SJCRH30 (cell line): ENCODE data around the gene PTPRM. TPM values are rescaled to one million over a fixed set of nuclear protein-coding genes. Genes with fewer than 3 reads are reported as not detected.

Source experiments
- DNase-seq, 2 experiments: peaks; one replicate each; pipeline ENCODE4 v3.0.0-alpha.2; 2015 to 2020
- H3K27ac ChIP-seq: fragments of 250-450 bp; sonication (Bioruptor Pico); 2 replicates; pipeline ENCODE4 v1.5.1; 2020; ENCODE audit warnings: mild to moderate bottlenecking, moderate library complexity
- H3K27me3 ChIP-seq: fragments of 250-450 bp; sonication (Bioruptor Pico); 2 replicates; pipeline ENCODE4 v1.5.1; 2020; ENCODE audit warnings: mild to moderate bottlenecking, moderate library complexity
- H3K36me3 ChIP-seq: fragments of 250-450 bp; sonication (Bioruptor Pico); 2 replicates; pipeline ENCODE4 v1.5.1; 2020; ENCODE audit warnings: mild to moderate bottlenecking, moderate library complexity
- H3K4me1 ChIP-seq: fragments of 250-450 bp; sonication (Bioruptor Pico); 2 replicates; pipeline ENCODE4 v1.5.1; 2020; ENCODE audit warnings: mild to moderate bottlenecking, moderate library complexity
- H3K4me3 ChIP-seq: fragments of 250-450 bp; sonication (Bioruptor Pico); 2 replicates; pipeline ENCODE4 v1.5.1; 2020; ENCODE audit warnings: mild to moderate bottlenecking, moderate library complexity
- H3K9me3 ChIP-seq: fragments of 250-450 bp; sonication (Bioruptor Pico); replicated peaks from 2 replicates; pipeline ENCODE4 v1.5.1; 2020; ENCODE audit warnings: mild to moderate bottlenecking, moderate library complexity
- total RNA-seq: library from RNA; depleted of rRNA; stranded (reverse); fragments of >200 nt; shearing (Covaris generic); gene quantifications from 2 replicates; pipeline ENCODE4 v1.2.3, GENCODE V29; 2014

Gene PTPRM
- total RNA-seq, 1 experiment from 2014 or later, result 10.1 TPM

DNA sequence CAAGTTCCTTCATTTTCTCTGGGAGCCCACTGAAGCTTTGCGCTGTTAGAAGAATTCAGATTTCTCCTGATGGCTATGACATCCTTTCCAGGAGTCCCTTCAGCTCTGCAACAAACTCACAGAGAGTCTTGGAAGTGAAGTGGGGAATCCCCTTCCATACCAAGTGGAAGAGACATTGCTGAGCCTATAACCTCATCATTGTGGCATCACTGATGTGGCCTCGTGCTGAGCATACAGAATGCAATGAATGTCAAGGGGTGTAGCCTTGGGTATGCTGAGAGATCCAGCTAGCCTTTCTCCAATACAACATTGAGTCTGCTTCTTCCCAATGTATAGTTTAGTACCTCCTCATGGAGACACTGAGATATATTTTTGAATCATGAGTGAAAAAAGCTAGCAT is 731.1 kb downstream of the PTPRM start:
- H3K4me3 ChIP-seq, result no peak overlapping the region
- no peaks in the 10 kb centered on the region for H3K27me3 ChIP-seq
- DNase-seq, result no peak
- H3K9me3 ChIP-seq, result no peaks in the 10 kb centered on the region
- H3K4me1 ChIP-seq, result no peaks in the 10 kb centered on the region
- no peak overlapping the region for H3K27ac ChIP-seq
- H3K36me3 ChIP-seq, result no peaks in the 10 kb centered on the region

DNA sequence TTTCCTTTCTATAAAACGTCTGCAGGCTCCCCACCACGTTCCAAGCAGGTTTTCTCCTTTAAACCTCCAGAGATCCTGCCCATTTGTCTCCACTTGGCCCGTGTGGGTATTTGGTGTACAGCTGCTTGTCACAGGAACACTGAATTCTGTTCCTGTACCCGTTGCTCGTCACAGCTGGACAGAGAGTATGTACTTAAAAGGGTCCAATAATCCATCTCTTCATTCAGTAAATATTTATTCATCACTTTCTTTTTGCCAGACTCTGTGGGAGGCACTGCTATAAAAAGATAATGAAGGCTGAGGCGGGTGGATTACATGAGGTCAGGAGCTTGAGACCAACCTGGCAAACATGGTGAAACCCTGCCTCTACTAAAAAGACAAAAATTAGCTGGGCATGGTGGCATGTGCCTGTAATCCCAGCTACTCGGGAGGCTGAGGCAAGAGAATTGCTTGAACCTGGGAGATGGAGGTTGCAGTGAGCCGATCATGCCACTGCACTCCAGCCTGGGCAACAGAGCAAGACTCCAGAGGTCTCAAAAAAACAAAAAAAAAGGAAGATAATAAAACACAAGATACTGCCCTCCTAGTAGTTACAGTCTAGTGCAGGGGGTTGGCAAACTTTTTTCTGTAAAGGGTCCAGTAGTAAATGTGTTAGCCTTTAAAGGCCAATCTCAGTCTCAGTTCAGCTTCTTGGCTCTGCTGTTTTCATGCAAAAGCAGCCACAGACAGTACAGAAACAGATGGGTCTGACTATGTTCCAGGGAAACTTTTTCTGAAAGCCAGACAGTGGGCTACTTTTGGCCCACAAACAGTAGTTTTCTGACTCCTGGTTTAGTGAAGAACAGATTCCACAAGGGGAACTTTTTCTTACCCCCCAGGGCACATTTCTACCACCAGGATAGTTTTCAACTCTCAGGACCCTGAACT is 732.2 kb downstream of the PTPRM start:
- no peak for DNase-seq
- H3K27me3 ChIP-seq, result no peaks in the 10 kb centered on the region
- no peaks in the 10 kb centered on the region for H3K9me3 ChIP-seq
- no peak overlapping the region for H3K27ac ChIP-seq
- H3K4me1 ChIP-seq, result no peaks in the 10 kb centered on the region
- H3K36me3 ChIP-seq, result no peaks in the 10 kb centered on the region
- no peak overlapping the region for H3K4me3 ChIP-seq

DNA sequence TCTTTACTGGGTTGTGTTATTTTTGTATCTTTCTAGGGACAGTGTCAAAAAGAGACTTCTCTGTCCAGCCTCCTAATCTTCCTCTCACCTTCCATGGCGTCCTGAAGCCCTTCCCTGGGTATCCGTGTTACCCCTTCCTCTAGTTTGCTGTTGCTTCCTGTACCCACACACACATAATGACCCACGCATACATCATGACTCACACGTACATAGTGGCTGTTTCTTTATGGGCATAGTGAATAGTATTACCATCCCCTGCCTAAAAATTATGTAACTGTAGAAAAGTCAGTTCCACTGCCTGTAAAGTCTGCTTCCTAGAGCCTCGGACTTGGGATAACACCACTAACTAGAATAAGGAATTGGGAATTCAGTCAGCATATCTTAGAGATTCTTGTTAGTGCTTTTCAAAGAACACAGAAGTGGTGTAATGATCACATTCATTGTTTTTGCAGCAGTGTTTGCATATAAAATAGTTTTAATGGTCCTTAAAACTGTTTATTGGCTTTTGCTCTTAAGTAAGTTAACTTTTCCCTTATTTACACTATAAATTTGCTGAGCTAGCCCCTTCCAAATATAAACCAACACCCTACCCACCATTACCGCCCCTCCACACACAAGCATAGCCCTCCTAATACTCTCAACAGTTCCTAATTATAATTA is 733.8 kb downstream of the PTPRM start:
- no peaks in the 10 kb centered on the region for H3K9me3 ChIP-seq
- no peaks in the 10 kb centered on the region for H3K27me3 ChIP-seq
- H3K36me3 ChIP-seq, result no peaks in the 10 kb centered on the region
- no peak overlapping the region for H3K27ac ChIP-seq
- no peak for DNase-seq
- no peaks in the 10 kb centered on the region for H3K4me1 ChIP-seq
- H3K4me3 ChIP-seq, result no peak overlapping the region

GRCh38 chr18:8301427-8302172 is 734.5 kb downstream of the PTPRM start:
- no peaks in the 10 kb centered on the region for H3K9me3 ChIP-seq
- no peaks in the 10 kb centered on the region for H3K4me1 ChIP-seq
- no peaks in the 10 kb centered on the region for H3K36me3 ChIP-seq
- H3K27me3 ChIP-seq, result no peaks in the 10 kb centered on the region
- no peak overlapping the region for H3K27ac ChIP-seq
- DNase-seq, result peak in 1 of 2 experiments; percentile 9
- H3K4me3 ChIP-seq, result no peak overlapping the region

DNA sequence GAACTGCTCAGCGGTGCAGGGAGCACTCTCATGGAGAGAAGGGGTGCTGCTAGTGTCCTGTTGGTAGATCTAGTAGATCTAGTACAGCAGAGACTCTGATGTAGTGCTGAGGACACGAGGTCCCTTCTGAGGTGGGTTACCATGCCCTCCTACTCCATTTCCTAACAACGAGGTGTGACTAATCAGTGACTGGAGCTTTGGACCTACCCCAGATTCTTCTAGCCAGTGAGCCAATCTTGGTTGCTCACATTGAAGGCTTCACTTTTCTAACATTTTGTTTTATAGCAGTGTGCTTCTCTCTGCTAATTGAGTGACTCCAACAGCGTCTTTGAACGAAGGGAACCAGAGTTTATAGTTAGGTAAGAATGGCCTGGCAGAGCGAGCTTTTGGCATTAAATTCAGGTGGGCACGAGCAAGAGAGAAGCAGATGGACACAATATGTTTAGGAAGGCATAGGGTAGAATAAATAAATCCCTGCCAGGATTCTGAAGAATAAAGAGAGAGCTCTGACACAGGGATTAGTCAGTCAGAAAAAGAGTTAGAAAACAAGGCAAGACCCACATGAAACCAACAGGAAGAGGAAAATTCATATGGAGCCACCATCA is 736.1 kb downstream of the PTPRM start:
- H3K36me3 ChIP-seq, result no peaks in the 10 kb centered on the region
- no peaks in the 10 kb centered on the region for H3K9me3 ChIP-seq
- H3K27me3 ChIP-seq, result no peaks in the 10 kb centered on the region
- no peak overlapping the region for H3K4me3 ChIP-seq
- H3K4me1 ChIP-seq, result no peaks in the 10 kb centered on the region
- no peak for DNase-seq
- H3K27ac ChIP-seq, result no peak overlapping the region

DNA sequence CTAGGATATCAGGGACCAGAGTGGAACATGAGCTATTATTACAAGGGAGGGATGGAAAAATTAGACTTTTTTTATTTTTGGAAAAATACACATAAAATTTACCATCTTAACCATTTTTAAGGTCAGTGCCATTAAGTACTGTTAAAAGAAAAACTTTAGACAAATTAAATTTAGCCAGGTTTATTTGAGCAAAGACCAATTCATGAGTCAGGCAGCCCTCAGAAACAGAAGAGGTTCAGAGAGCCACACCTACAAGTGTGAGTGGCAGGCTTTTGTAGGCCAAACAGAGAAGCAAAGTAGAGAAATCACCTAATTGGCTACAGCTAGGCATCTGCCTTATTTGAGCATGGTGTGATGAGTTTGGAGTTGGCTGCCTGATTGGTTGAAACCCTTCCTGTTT is 740.8 kb downstream of the PTPRM start:
- no peak overlapping the region for H3K27ac ChIP-seq
- no peaks in the 10 kb centered on the region for H3K27me3 ChIP-seq
- H3K9me3 ChIP-seq, result no peaks in the 10 kb centered on the region
- DNase-seq, result no peak
- H3K4me3 ChIP-seq, result no peak overlapping the region
- H3K36me3 ChIP-seq, result no peaks in the 10 kb centered on the region
- no peaks in the 10 kb centered on the region for H3K4me1 ChIP-seq

GRCh38 chr18:8313043-8313442 is 745.9 kb downstream of the PTPRM start:
- Histone ChIP-seq H3K36me3 (no peaks in the 10 kb centered on the region), H3K27me3 (no peaks in the 10 kb centered on the region), H3K27ac (no peak overlapping the region), H3K9me3 (no peaks in the 10 kb centered on the region), H3K4me3 (no peak overlapping the region), H3K4me1 (no peaks in the 10 kb centered on the region)
- DNase-seq, result no peak

GRCh38 chr18:8314124-8314523 is 747.0 kb downstream of the PTPRM start:
- Histone ChIP-seq H3K36me3 (no peaks in the 10 kb centered on the region), H3K27ac (no peak overlapping the region), H3K4me3 (no peak overlapping the region), H3K4me1 (no peaks in the 10 kb centered on the region), H3K27me3 (no peaks in the 10 kb centered on the region), H3K9me3 (no peaks in the 10 kb centered on the region)
- no peak for DNase-seq

DNA sequence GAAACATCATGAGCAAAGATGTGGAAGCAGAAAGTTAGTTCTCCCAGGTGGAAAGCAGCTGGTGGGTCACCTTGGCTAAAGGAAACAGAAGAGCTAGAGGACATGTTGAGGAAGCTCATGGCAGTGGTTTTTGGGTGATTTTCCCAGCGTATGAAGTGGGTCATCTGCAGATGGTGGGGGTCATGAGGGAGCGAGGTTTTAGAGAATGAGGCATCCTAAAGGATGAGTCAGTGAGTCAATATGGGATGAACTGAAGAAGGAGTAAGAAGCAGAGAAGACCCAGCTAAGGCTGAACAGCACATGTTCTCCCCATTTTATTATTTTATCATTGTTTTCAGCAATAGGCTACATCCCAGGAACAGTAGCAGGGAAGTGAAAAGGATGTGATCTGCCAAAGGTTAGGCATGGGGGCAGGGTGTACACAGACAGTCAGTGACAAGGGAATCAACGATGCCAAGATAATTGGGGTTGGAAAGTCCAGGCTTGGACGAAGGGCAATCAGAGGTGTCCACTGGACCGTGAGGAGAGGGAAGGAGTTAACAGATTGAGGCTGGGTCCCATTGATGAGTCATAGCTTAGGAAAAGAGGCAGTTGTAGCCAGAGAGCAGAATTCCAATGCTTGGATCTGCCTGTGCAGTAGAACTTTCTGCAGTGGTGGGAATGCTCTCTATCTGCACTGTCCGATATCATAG is 752.8 kb downstream of the PTPRM start:
- no peak for DNase-seq
- Histone ChIP-seq H3K4me1 (no peaks in the 10 kb centered on the region), H3K9me3 (no peaks in the 10 kb centered on the region), H3K4me3 (no peak overlapping the region), H3K36me3 (no peaks in the 10 kb centered on the region), H3K27me3 (no peaks in the 10 kb centered on the region), H3K27ac (no peak overlapping the region)

DNA sequence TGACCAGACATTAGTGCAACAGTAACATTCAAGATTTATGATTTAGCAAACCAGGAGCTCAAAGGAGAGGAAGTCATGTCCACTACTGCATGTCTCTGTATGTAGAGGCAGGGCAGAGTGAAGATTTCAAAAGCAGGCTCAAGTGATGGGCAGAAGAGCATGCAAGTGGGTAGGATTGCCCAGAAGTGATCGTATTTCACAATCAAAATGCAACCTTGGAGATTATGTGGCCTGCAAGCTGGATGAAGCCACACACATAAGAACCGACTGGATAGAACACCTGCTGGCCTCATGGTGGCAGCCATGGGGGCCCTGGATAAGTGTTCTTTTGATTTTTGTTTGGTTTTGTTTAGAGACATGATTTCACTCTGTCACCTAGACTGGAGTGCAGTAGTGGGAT is 755.4 kb downstream of the PTPRM start:
- no peaks in the 10 kb centered on the region for H3K27me3 ChIP-seq
- H3K9me3 ChIP-seq, result no peaks in the 10 kb centered on the region
- H3K27ac ChIP-seq, result no peak overlapping the region
- no peak for DNase-seq
- H3K4me3 ChIP-seq, result no peak overlapping the region
- no peaks in the 10 kb centered on the region for H3K4me1 ChIP-seq
- no peaks in the 10 kb centered on the region for H3K36me3 ChIP-seq

DNA sequence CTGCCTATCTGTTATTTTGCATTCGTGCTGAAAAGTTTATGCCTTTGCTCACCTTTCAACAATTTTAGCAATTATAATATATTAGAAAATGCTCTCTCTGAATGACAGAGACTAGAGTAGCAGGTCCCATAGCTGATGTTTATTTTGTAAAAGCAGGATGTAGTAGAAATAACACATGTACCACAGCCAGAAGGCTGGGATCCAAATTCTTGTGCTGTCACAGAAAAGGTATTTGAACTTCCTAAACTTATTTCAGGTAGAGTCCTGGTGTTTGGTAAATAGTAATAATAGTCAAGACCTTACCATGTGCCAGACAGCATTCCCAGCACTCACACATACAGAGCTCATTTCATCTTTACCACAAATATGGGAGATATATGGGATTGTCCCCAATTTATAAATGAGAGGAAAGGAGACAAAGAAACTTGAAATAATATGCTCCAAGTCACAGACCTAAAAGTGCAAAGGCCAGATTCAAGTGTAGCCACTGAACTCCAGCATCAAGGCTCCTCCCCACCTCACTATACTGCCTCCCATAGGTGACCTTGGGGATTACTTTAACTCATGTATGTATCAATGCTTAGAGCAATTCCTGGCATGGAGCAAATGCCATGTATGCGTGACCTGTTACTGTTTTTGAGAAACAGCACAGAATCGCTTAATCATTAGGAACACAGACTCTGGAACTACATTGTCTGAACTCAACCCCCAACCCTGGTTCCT is 757.4 kb downstream of the PTPRM start:
- no peaks in the 10 kb centered on the region for H3K27me3 ChIP-seq

GRCh38 chr18:8326763-8327394 is 759.8 kb downstream of the PTPRM start:
- Histone ChIP-seq H3K36me3 (no peaks in the 10 kb centered on the region), H3K9me3 (no peaks in the 10 kb centered on the region), H3K4me3 (no peak overlapping the region), H3K4me1 (peaks cover 7% of the 10 kb centered on the region; the same call in 1 of the 2 replicates), H3K27me3 (no peaks in the 10 kb centered on the region), H3K27ac (no peak overlapping the region)
- no peak for DNase-seq

More for the DNA sequence above, 757.4 kb downstream of the PTPRM start:
- no peak overlapping the region for H3K4me3 ChIP-seq
- no peaks in the 10 kb centered on the region for H3K36me3 ChIP-seq
- H3K4me1 ChIP-seq, result no peaks in the 10 kb centered on the region
- no peak overlapping the region for H3K27ac ChIP-seq
- no peaks in the 10 kb centered on the region for H3K9me3 ChIP-seq
- no peak for DNase-seq

- H3K36me3 ChIP-seq, result no peaks in the 10 kb centered on the region
- peaks cover 7% of the 10 kb centered on the region; the same call in 1 of the 2 replicates for H3K4me1 ChIP-seq
- H3K27me3 ChIP-seq, result no peaks in the 10 kb centered on the region
- DNase-seq, result no peak
- no peak overlapping the region for H3K27ac ChIP-seq
- no peaks in the 10 kb centered on the region for H3K9me3 ChIP-seq
- H3K4me3 ChIP-seq, result no peak overlapping the region
These were observed 761.0 kb downstream of the PTPRM start for GRCh38 chr18:8328126-8328525.
